Chondrocyte (in vitro differentiated cells): ENCODE results near the gene VWDE. TPM values are rescaled to one million over a fixed set of nuclear protein-coding genes. Genes with fewer than 3 reads are reported as not detected.

ENCODE experiments used
- DNase-seq: peaks from one replicate; pipeline ENCODE4 v3.0.0; 2021; ENCODE audit warnings: mixed read lengths, low spot score
- H3K27ac Mint-ChIP-seq: one replicate; pipeline ENCODE4 v1.8.0; 2021; ENCODE audit warnings: mild to moderate bottlenecking, moderate library complexity, mixed read lengths; ENCODE audit not compliant: unreplicated experiment
- H3K27me3 Mint-ChIP-seq: 2 replicates; pipeline ENCODE4 v1.8.0; 2021; ENCODE audit warnings: low read depth, mixed read lengths
- H3K36me3 Mint-ChIP-seq: 2 replicates; pipeline ENCODE4 v1.8.0; 2021; ENCODE audit warnings: low read depth, mixed read lengths
- H3K4me1 Mint-ChIP-seq: 2 replicates; pipeline ENCODE4 v1.8.0; 2021; ENCODE audit warnings: low read depth, mild to moderate bottlenecking, mixed read lengths
- H3K4me3 Mint-ChIP-seq: one replicate; pipeline ENCODE4 v1.8.0; 2021; ENCODE audit warnings: mild to moderate bottlenecking, moderate library complexity, mixed read lengths; ENCODE audit not compliant: unreplicated experiment
- H3K9me3 Mint-ChIP-seq: 2 replicates; pipeline ENCODE4 v1.8.0; 2021; ENCODE audit warnings: low read depth, mixed read lengths
- total RNA-seq: library from RNA; stranded (reverse); gene quantifications from 3 replicates; pipeline ENCODE4 v1.2.1, GENCODE V29; 2021
- TF ChIP-seq, protein P1 (sequence below): fragments of 200-600 bp; sonication (generic); IDR thresholded peaks from 2 replicates; pipeline ENCODE4 v1.5.0; 2021; ENCODE audit warnings: antibody characterized with exemption, mild to moderate bottlenecking, moderate library complexity

VWDE gene
- total RNA-seq, 1 donor from 2014 or later = not detected

DNA sequence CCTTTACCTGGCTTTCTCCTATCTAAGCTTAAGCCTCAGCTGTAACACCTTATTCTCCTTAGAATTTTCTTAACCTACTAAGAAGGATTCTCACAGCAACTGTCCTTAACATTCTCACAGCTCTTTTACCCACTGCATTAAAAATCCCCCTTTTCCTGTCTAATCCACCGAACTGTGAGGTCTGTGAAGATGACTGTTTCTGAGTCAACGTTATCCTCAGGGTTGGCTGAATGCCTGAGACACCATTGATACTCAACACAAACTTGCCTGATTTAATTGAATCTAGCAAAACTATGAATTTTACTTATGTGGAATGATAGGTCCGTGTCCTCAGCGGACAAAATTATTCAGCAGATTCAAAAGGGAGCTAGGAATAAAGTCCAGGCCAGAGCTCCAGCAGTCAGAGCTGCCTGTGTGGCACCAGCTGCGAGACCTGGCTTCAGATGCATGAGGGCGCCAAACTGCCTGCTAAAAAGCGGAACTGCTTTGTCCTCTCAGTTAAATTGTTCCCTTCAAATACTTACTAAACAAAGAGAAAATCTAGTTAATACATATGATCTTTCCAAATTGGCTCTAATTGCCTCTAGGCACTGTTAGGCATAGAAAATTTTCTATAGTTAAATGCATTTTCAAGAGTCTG is 33.4 kb upstream of the VWDE start:
- no peaks in the 10 kb centered on the region for H3K36me3 Mint-ChIP-seq
- no peak for DNase-seq
- no peaks in the 10 kb centered on the region for H3K4me1 Mint-ChIP-seq
- H3K4me3 Mint-ChIP-seq = no peak overlapping the region
- H3K27ac Mint-ChIP-seq = no peak overlapping the region
- TF ChIP-seq, protein P1, sequence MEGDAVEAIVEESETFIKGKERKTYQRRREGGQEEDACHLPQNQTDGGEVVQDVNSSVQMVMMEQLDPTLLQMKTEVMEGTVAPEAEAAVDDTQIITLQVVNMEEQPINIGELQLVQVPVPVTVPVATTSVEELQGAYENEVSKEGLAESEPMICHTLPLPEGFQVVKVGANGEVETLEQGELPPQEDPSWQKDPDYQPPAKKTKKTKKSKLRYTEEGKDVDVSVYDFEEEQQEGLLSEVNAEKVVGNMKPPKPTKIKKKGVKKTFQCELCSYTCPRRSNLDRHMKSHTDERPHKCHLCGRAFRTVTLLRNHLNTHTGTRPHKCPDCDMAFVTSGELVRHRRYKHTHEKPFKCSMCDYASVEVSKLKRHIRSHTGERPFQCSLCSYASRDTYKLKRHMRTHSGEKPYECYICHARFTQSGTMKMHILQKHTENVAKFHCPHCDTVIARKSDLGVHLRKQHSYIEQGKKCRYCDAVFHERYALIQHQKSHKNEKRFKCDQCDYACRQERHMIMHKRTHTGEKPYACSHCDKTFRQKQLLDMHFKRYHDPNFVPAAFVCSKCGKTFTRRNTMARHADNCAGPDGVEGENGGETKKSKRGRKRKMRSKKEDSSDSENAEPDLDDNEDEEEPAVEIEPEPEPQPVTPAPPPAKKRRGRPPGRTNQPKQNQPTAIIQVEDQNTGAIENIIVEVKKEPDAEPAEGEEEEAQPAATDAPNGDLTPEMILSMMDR = peak; percentile 47
- peaks cover 7% of the 10 kb centered on the region for H3K27me3 Mint-ChIP-seq
- H3K9me3 Mint-ChIP-seq = no peaks in the 10 kb centered on the region

DNA sequence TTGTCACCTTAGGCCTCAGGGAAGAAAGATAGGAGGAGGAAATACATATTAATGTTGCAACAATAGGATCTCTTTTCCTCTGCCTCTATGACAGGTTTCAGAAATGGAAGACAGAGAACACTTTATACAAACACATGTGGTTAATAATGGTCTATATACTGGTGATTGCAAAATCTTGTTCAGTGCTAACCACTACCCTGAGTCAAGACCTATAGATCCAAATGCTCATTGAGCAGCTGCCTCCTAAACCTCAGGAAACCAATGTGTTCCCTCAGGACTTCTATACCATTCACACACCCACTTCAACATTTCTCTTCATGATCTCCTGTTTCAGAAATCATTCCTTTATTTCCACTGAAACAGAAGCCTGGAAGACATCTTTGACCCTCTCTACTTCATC is 32.5 kb upstream of the VWDE start:
- Mint-ChIP-seq H3K36me3 (no peaks in the 10 kb centered on the region), H3K4me3 (no peak overlapping the region), H3K27ac (no peak overlapping the region), H3K4me1 (no peaks in the 10 kb centered on the region), H3K27me3 (peaks cover 7% of the 10 kb centered on the region), H3K9me3 (no peaks in the 10 kb centered on the region)
- DNase-seq = no peak
- TF ChIP-seq, protein P1 = no peak

GRCh38 chr7:12434012-12434642 is 30.5 kb upstream of the VWDE start:
- peaks cover 2% of the 10 kb centered on the region for H3K9me3 Mint-ChIP-seq
- DNase-seq = no peak
- H3K4me1 Mint-ChIP-seq = no peaks in the 10 kb centered on the region
- TF ChIP-seq, protein P1 = peak; percentile 81
- H3K4me3 Mint-ChIP-seq = no peak overlapping the region
- H3K27me3 Mint-ChIP-seq = peaks cover 2% of the 10 kb centered on the region
- H3K36me3 Mint-ChIP-seq = no peaks in the 10 kb centered on the region
- H3K27ac Mint-ChIP-seq = no peak overlapping the region

GRCh38 chr7:12431886-12432556 is 28.4 kb upstream of the VWDE start:
- H3K4me1 Mint-ChIP-seq = no peaks in the 10 kb centered on the region
- no peaks in the 10 kb centered on the region for H3K36me3 Mint-ChIP-seq
- no peak for DNase-seq
- no peak overlapping the region for H3K27ac Mint-ChIP-seq
- TF ChIP-seq, protein P1 = no peak
- peaks cover 13% of the 10 kb centered on the region for H3K9me3 Mint-ChIP-seq
- H3K4me3 Mint-ChIP-seq = no peak overlapping the region
- peaks cover 2% of the 10 kb centered on the region for H3K27me3 Mint-ChIP-seq

GRCh38 chr7:12425311-12425710 is 21.6 kb upstream of the VWDE start:
- Mint-ChIP-seq H3K9me3 (peaks cover 17% of the 10 kb centered on the region), H3K27me3 (no peaks in the 10 kb centered on the region), H3K4me1 (peaks cover 9% of the 10 kb centered on the region), H3K27ac (no peak overlapping the region), H3K4me3 (no peak overlapping the region), H3K36me3 (no peaks in the 10 kb centered on the region)
- no peak for DNase-seq
- TF ChIP-seq, protein P1 = no peak
